ENCODE data around the gene EMC6. TPM values are rescaled to one million over a fixed set of nuclear protein-coding genes. Genes with fewer than 3 reads are reported as not detected.

EMC6 gene
- total RNA-seq, 4 donors from 2014 or later = 12.6 to 28.1 (median 21.0) TPM

DNA sequence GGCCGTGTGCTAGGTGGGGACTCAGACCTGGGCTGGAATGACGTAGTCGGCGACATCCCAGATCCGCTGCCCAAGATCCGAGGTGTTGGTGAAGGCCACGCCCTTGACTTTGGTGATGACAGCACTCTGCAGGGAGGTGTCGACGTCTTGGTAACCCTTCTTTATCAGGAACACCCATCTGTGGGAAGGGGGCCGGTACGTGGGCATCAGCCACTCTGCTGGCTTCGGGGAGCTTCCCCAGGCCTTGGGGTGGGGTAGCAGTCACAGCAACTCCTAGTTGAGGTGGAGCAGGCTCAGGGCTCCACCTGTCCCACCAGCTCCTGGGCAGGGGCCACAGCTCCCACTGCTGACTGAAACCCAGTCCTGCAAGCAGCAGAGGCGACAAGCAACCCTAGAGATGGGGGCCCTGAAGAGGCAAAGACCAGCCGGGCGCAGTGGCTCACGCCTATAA, 23.0 kb downstream of the EMC6 start:
- Histone ChIP-seq H3K4me1 (peaks cover 0 to 16% (median 7%) of the 10 kb centered on the region in 4 donors), H3K9me3 (no peaks in the 10 kb centered on the region), H3K4me3 (no peak overlapping the region), H3K36me3 (peaks cover 0 to 4% (median 0%) of the 10 kb centered on the region in 3 donors), H3K27ac (no peak overlapping the region), H3K27me3 (peaks cover 0 to 12% of the 10 kb centered on the region in 2 donors)
- TF ChIP-seq, protein P1, sequence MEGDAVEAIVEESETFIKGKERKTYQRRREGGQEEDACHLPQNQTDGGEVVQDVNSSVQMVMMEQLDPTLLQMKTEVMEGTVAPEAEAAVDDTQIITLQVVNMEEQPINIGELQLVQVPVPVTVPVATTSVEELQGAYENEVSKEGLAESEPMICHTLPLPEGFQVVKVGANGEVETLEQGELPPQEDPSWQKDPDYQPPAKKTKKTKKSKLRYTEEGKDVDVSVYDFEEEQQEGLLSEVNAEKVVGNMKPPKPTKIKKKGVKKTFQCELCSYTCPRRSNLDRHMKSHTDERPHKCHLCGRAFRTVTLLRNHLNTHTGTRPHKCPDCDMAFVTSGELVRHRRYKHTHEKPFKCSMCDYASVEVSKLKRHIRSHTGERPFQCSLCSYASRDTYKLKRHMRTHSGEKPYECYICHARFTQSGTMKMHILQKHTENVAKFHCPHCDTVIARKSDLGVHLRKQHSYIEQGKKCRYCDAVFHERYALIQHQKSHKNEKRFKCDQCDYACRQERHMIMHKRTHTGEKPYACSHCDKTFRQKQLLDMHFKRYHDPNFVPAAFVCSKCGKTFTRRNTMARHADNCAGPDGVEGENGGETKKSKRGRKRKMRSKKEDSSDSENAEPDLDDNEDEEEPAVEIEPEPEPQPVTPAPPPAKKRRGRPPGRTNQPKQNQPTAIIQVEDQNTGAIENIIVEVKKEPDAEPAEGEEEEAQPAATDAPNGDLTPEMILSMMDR (IDR thresholded peaks at IDR 0.05) = no peak
- TF ChIP-seq POLR2A (IDR thresholded peaks at IDR 0.05) = no peak
- DNase-seq = no peak

DNA sequence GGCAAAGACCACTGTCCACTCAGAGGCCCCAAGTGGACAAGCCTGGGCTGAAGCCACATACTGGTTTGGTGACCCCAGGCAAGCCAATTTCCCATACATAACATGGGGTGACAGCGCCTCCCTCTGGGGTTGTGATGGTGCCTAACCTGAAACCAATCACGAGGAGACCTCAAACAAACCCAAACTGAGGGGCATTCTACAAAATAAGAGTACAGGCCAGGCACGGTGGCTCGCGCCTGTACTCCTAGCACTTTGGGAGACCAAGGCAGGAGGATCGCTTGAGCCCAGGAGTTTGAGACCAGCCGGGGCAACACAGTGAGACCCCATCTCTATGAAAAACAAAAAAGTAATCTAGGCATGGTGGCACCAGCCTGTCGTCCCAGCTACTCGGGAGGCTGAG, 23.7 kb downstream of the EMC6 start:
- Histone ChIP-seq H3K4me3 (no peak overlapping the region), H3K27me3 (peaks cover 0 to 16% of the 10 kb centered on the region in 2 donors), H3K36me3 (peaks cover 0 to 4% (median 0%) of the 10 kb centered on the region in 3 donors), H3K9me3 (no peaks in the 10 kb centered on the region), H3K27ac (peak overlapping the region in 1 of 4 donors; percentile 90), H3K4me1 (peaks cover 0 to 17% (median 7%) of the 10 kb centered on the region in 4 donors)
- TF ChIP-seq, protein P1 (IDR thresholded peaks at IDR 0.05) = no peak
- TF ChIP-seq POLR2A (IDR thresholded peaks at IDR 0.05) = no peak
- no peak for DNase-seq

DNA sequence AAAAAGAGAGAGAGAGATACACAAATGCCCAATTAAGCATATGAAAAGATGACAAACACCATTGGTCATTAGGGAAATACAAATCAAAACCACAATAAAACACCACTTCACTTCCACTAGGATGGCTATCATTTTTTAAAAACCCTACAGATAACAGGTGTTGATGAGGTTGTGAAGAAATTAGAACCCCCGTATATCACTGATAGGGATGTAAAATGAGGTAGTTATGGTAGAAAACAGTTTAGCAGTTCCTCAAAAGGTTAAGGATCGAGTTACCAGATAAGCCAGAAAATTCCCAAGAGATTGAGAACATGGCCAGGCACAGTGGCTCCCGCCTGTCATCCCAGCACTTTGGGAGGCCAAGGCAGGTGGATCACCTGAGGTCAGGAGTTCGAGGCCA, 24.5 kb downstream of the EMC6 start:
- TF ChIP-seq POLR2A (IDR thresholded peaks at IDR 0.05) = no peak
- TF ChIP-seq, protein P1 (IDR thresholded peaks at IDR 0.05) = no peak
- Histone ChIP-seq H3K4me3 (peak overlapping the region in 2 of 4 donors; percentile 14 to 48), H3K9me3 (no peaks in the 10 kb centered on the region), H3K36me3 (peaks cover 0 to 4% (median 0%) of the 10 kb centered on the region in 3 donors), H3K4me1 (peaks cover 0 to 17% (median 7%) of the 10 kb centered on the region in 4 donors), H3K27ac (peak overlapping the region in 2 of 4 donors; percentile 27 to 90), H3K27me3 (peaks cover 0 to 16% of the 10 kb centered on the region in 2 donors)
- DNase-seq = no peak

DNA sequence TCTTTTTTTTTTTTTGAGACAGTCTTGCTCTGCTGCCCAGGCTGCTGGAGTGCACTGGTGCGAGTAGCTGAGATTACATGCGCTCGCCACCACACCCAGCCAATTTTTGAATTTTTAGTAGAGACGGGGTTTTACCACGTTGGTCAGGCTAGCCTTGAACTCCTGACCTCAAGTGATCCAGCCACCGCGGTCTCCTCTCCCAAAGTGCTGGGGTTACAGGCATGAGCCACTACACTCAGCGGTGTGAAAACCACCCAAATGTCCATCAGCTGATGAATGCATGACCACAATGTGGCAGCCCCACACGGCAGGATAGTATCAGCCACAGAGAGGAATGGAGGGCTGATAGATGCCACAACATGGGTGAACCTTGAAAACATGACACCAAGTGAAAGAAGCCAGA, 25.2 kb downstream of the EMC6 start:
- peaks cover 0 to 17% (median 7%) of the 10 kb centered on the region in 4 donors for H3K4me1 ChIP-seq
- no peaks in the 10 kb centered on the region for H3K9me3 ChIP-seq
- peaks cover 0 to 16% of the 10 kb centered on the region in 2 donors for H3K27me3 ChIP-seq
- peaks cover 0 to 4% (median 0%) of the 10 kb centered on the region in 3 donors for H3K36me3 ChIP-seq
- peak in 2 of 3 donors; percentile 71 to 80 for DNase-seq
- peak overlapping the region in 1 of 4 donors; percentile 90 for H3K27ac ChIP-seq
- H3K4me3 ChIP-seq = peak overlapping the region in 1 of 4 donors; percentile 48
- TF ChIP-seq, protein P1 (IDR thresholded peaks at IDR 0.05) = no peak
- no peak for TF ChIP-seq POLR2A (IDR thresholded peaks at IDR 0.05)

DNA sequence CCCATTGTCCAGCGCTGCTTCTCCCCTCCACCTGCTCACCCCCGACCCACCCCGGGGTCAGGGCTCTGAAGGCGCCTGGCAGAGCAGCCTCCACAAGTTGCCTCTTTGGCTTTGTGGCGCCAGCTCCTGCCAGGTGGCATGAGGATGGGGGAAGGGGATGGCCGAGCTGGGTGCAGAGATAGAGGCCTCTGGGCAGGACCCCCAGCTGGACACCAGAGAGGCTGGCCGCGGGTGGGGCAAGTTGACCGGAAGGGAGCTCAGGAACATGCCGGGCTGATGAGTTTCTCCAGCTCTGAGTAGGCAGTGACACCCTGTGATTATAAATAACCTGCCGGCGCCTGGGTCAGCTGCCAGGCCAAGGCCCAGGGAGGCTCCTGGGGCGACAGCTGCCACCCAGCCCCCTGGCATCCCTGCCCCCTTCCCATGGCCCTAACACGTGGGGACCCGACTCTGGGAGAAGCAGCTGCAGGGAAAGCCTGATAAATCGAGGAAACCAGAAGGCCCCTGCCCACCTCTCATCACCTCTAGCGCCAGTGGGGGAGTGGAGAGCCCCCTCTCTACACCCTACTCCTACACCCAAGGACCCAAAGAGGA, 26.6 kb downstream of the EMC6 start:
- TF ChIP-seq POLR2A (IDR thresholded peaks at IDR 0.05) = no peak
- TF ChIP-seq, protein P1 (IDR thresholded peaks at IDR 0.05) = no peak
- Histone ChIP-seq H3K4me1 (peaks cover 0 to 17% (median 3%) of the 10 kb centered on the region in 4 donors), H3K4me3 (peak overlapping the region; percentile 48 to 62 (median 61)), H3K27ac (peak overlapping the region; percentile 7 to 90 (median 46)), H3K36me3 (peaks cover 0 to 2% (median 0%) of the 10 kb centered on the region in 3 donors), H3K27me3 (peaks cover 0 to 16% of the 10 kb centered on the region in 2 donors), H3K9me3 (no peaks in the 10 kb centered on the region)
- DNase-seq = peak in 1 of 3 donors; percentile 45
